B cell (primary cell): Measurements from ENCODE around the gene ANO9. TPM values are rescaled to one million over a fixed set of nuclear protein-coding genes. Genes with fewer than 3 reads are reported as not detected.

Source experiments
- ATAC-seq: fragments of 200-7000 bp; cut with Tn5 transposase; one replicate; pipeline ENCODE4 v1.10.0; 2021; ENCODE audit warnings: low read depth, mild to moderate bottlenecking, moderate number of reproducible peaks, moderate library complexity
- CTCF ChIA-PET: fragments of 350-600 bp; sonication (Branson Sonifier 250); formaldehyde crosslinking; loops from one replicate; lab custom pipeline; 2021; ENCODE audit warnings: antibody characterized with exemption, inconsistent platforms; lab: Charles Lee
- POLR2A ChIA-PET: fragments of 350-600 bp; sonication (Branson Sonifier 250); formaldehyde crosslinking; loops from one replicate; lab custom pipeline; 2021; ENCODE audit warnings: antibody characterized with exemption; lab: Charles Lee
- DNase-seq: peaks from one replicate; pipeline ENCODE4 v3.0.0; 2013
- H2AFZ ChIP-seq: 2 replicates; pipeline ENCODE4 v1.6.1; 2012; ENCODE audit warnings: mild to moderate bottlenecking, low read depth, low read length; ENCODE audit not compliant: insufficient read depth, poor library complexity, severe bottlenecking
- H3K27ac ChIP-seq, 2 donors: 1 replicate in 1 of 2; 2 replicates in 1 of 2; pipeline ENCODE4 v1.5.1; 2012 to 2013; ENCODE audit warnings: low read length in 2 of 2, mild to moderate bottlenecking in 2 of 2, moderate library complexity in 1 of 2
- H3K27me3 ChIP-seq, 4 experiments: fragments of 200-600 bp in 1 of 4; sonication (generic) in 1 of 4; replicated peaks in 1 of 4; 1 replicate in 2 of 4; 2 replicates in 2 of 4; pipeline versions ENCODE4 v1.6.1 to v1.7.0; 2013 to 2016; ENCODE audit warnings: low read length in 3 of 4, mild to moderate bottlenecking in 2 of 4, mixed read lengths in 1 of 4, moderate library complexity in 1 of 4; ENCODE audit not compliant: insufficient read depth in 4 of 4, control insufficient read depth in 3 of 4; ENCODE audit errors: control extremely low read depth in 1 of 4
- H3K36me3 ChIP-seq, 2 experiments: replicated peaks in 1 of 2; 1 replicate in 1 of 2; 2 replicates in 1 of 2; pipeline versions ENCODE4 v1.6.1 to v1.7.1; 2013; ENCODE audit warnings: low read length in 1 of 2; ENCODE audit not compliant: insufficient read depth in 2 of 2, control insufficient read depth in 1 of 2; ENCODE audit errors: control extremely low read depth in 1 of 2, extremely low read depth in 1 of 2
- H3K4me1 ChIP-seq, 2 donors: fragments of 200-600 bp in 1 of 2; sonication (generic) in 1 of 2; 1 replicate in 1 of 2; 2 replicates in 1 of 2; pipeline versions ENCODE4 v1.5.1 to v1.6.1; 2013 to 2017; ENCODE audit warnings: low read length in 2 of 2; ENCODE audit not compliant: control insufficient read depth in 2 of 2, insufficient read depth in 2 of 2
- H3K4me2 ChIP-seq: replicated peaks from 2 replicates; pipeline ENCODE3; 2012; ENCODE audit warnings: mild to moderate bottlenecking, low read depth, low read length; ENCODE audit not compliant: poor library complexity, severe bottlenecking
- H3K4me3 ChIP-seq, 5 experiments: fragments of 200-600 bp in 1 of 5; sonication (generic) in 1 of 5; 1 replicate in 3 of 5; 2 replicates in 2 of 5; pipeline versions ENCODE4 v1.5.1 to v1.7.0; 2011 to 2016; ENCODE audit warnings: low read length in 4 of 5, mild to moderate bottlenecking in 4 of 5, low read depth in 2 of 5, control low read depth in 1 of 5, moderate library complexity in 1 of 5; ENCODE audit not compliant: insufficient read depth in 1 of 5; ENCODE audit errors: control extremely low read depth in 1 of 5, extremely low read depth in 1 of 5
- H3K79me2 ChIP-seq: fragments of 200-600 bp; sonication (generic); one replicate; pipeline ENCODE4 v1.6.0; 2016; ENCODE audit warnings: low read length; ENCODE audit not compliant: control insufficient read depth, insufficient read depth
- H3K9ac ChIP-seq: fragments of 200-600 bp; sonication (generic); 2 replicates; pipeline ENCODE4 v1.6.1; 2017; ENCODE audit warnings: mild to moderate bottlenecking, low read length, moderate library complexity
- H3K9me3 ChIP-seq, 3 donors: one replicate each; pipeline versions ENCODE4 v1.6.1 to v1.7.1; 2013; ENCODE audit warnings: low read length in 2 of 3; ENCODE audit not compliant: control insufficient read depth in 2 of 3, insufficient read depth in 1 of 3; ENCODE audit errors: control extremely low read depth in 1 of 3
- H4K20me1 ChIP-seq: 2 replicates; pipeline ENCODE4 v1.6.0; 2012; ENCODE audit warnings: mild to moderate bottlenecking, low read length; ENCODE audit not compliant: insufficient read depth, control insufficient read depth, poor library complexity, severe bottlenecking
- H3K27ac Mint-ChIP-seq: one replicate; pipeline ENCODE4 v1.8.0; 2021; ENCODE audit warnings: mixed read lengths
- H3K27me3 Mint-ChIP-seq: one replicate; pipeline ENCODE4 v1.8.0; 2021; ENCODE audit warnings: mixed read lengths
- H3K4me1 Mint-ChIP-seq: one replicate; pipeline ENCODE4 v1.8.0; 2021; ENCODE audit warnings: mixed read lengths
- H3K4me3 Mint-ChIP-seq: one replicate; pipeline ENCODE4 v1.8.0; 2021; ENCODE audit warnings: mixed read lengths
- H3K9me3 Mint-ChIP-seq: one replicate; pipeline ENCODE4 v1.8.0; 2022; ENCODE audit warnings: mixed read lengths; ENCODE audit not compliant: insufficient read depth
- CTCF ChIP-seq: fragments of 200-600 bp; IDR thresholded peaks from one replicate; pipeline ENCODE4 v1.8.0; 2022; ENCODE audit warnings: antibody characterized with exemption, mild to moderate bottlenecking
- EZH2 ChIP-seq: IDR thresholded peaks from 2 replicates; pipeline ENCODE4 v1.6.1; 2012; ENCODE audit warnings: borderline replicate concordance, low read depth, mild to moderate bottlenecking, moderate library complexity, low read length; ENCODE audit not compliant: insufficient read depth, poor library complexity, severe bottlenecking
- WGBS: methylation state at CpG from one replicate; pipeline ENCODE4 v1.1.5; 2013; ENCODE audit warnings: missing lambda C conversion rate; ENCODE audit not compliant: insufficient coverage; 5-methylcytosine and 5-hydroxymethylcytosine counted together
- intact Hi-C: fragments of 100-400 bp; cut with micrococcal nuclease; formaldehyde crosslinking; loops from one replicate; pipeline ENCODE4 v1.10.0; 2022
- polyA plus RNA-seq: library from polyadenylated mRNA; depleted of rRNA; stranded (reverse); fragments of >200 nt; gene quantifications from 2 replicates; pipeline ENCODE4 v1.2.3, GENCODE V29; 2012
- total RNA-seq, 2 donors: library from RNA; stranded (reverse); fragments of 120-200 nt in 1 of 2; gene quantifications; 1 replicate in 1 of 2; 2 replicates in 1 of 2; pipeline versions ENCODE4 v1.2.3 to v1.2.4, GENCODE V29; 2013 to 2022

The ANO9 gene
- total and polyA plus RNA-seq, 2 donors (not counting 1 experiment from before 2014, with no cell fraction given), result 62.0 to 107 TPM

- TF ChIP-seq CTCF, result no peak
- no peak for TF ChIP-seq EZH2
- H3K9ac ChIP-seq, result no peak overlapping the region
- Mint-ChIP-seq H3K27me3 (no peaks in the 10 kb centered on the region), H3K27ac (no peak overlapping the region), H3K4me3 (no peak overlapping the region), H3K9me3 (no peaks in the 10 kb centered on the region), H3K4me1 (peaks cover 4% of the 10 kb centered on the region)
- no peak overlapping the region for H3K4me2 ChIP-seq
- intact Hi-C loops, result no loop called here
- no peaks in the 10 kb centered on the region for H3K36me3 ChIP-seq
- no peaks in the 10 kb centered on the region for H3K9me3 ChIP-seq
- H4K20me1 ChIP-seq, result no peaks in the 10 kb centered on the region
- no peak overlapping the region for H3K27ac ChIP-seq
- WGBS, result 93% methylated on average over 6 of the region's 6 CpGs
- H3K79me2 ChIP-seq, result peaks cover 20% of the 10 kb centered on the region
- ATAC-seq (no peak), DNase-seq (no peak)
- no peaks in the 10 kb centered on the region for H3K27me3 ChIP-seq
- H3K4me3 ChIP-seq, result no peak overlapping the region
- CTCF ChIA-PET, result no interaction called here
- H3K4me1 ChIP-seq, result no peaks in the 10 kb centered on the region
- no peak overlapping the region for H2AFZ ChIP-seq
- POLR2A ChIA-PET, result no interaction called here
Observed at GRCh38 chr11:468493-468892, 26.7 kb upstream of the ANO9 start.

GRCh38 chr11:468036-468435 lies 26.2 kb upstream of the ANO9 start:
- TF ChIP-seq CTCF, result no peak
- TF ChIP-seq EZH2, result no peak
- Histone ChIP-seq H3K4me2 (no peak overlapping the region), H3K9me3 (no peaks in the 10 kb centered on the region), H3K9ac (no peak overlapping the region), H3K4me3 (no peak overlapping the region), H3K79me2 (peaks cover 16% of the 10 kb centered on the region), H3K27me3 (no peaks in the 10 kb centered on the region), H4K20me1 (no peaks in the 10 kb centered on the region), H3K27ac (no peak overlapping the region), H2AFZ (no peak overlapping the region), H3K36me3 (no peaks in the 10 kb centered on the region), H3K4me1 (no peaks in the 10 kb centered on the region)
- Mint-ChIP-seq H3K9me3 (no peaks in the 10 kb centered on the region), H3K27ac (no peak overlapping the region), H3K4me3 (no peak overlapping the region), H3K27me3 (no peaks in the 10 kb centered on the region), H3K4me1 (peaks cover 4% of the 10 kb centered on the region)
- intact Hi-C loops, result no loop called here
- ChIA-PET POLR2A (no interaction called here), CTCF (no interaction called here)
- 99% methylated on average over 8 of the region's 12 CpGs for WGBS
- DNase-seq, result no peak
- ATAC-seq, result no peak
